AG09309 (cell line): ENCODE data around the gene TESMIN.

ENCODE experiments used
- DNase-seq: peaks from one replicate; pipeline ENCODE4 v3.0.0-alpha.2; 2010; ENCODE audit warnings: low read depth
- H3K4me3 ChIP-seq: 2 replicates; pipeline ENCODE4 v1.5.1; 2011; ENCODE audit warnings: mild to moderate bottlenecking, low read depth, low read length, moderate library complexity; ENCODE audit not compliant: control insufficient read depth
- TF ChIP-seq, protein P1 (sequence below): IDR thresholded peaks from 2 replicates; pipeline ENCODE4 v1.5.1; 2011; ENCODE audit warnings: mild to moderate bottlenecking, low read depth, low read length, inconsistent platforms; ENCODE audit not compliant: insufficient read depth, control insufficient read depth; ENCODE audit errors: missing control alignments

TESMIN gene

DNA sequence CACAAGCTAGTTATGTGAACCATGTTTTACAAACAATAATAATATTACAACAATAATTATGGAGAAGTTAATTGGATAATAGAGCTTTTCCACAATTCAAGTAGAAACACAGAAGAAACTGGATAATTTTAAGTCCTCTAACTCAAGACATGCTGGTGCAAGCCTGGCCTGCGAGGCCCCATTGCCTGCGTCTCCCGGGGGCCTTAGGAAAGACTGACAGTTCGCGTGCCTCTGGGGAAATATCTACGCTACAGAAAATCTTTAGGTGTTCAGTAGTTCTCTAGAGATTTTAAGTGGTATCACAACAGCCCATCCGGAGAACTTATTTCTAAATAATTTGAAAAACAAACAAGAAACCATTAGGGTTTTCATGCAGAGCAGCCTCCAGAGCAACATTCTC is 43.8 kb downstream of the TESMIN start:
- TF ChIP-seq, protein P1, sequence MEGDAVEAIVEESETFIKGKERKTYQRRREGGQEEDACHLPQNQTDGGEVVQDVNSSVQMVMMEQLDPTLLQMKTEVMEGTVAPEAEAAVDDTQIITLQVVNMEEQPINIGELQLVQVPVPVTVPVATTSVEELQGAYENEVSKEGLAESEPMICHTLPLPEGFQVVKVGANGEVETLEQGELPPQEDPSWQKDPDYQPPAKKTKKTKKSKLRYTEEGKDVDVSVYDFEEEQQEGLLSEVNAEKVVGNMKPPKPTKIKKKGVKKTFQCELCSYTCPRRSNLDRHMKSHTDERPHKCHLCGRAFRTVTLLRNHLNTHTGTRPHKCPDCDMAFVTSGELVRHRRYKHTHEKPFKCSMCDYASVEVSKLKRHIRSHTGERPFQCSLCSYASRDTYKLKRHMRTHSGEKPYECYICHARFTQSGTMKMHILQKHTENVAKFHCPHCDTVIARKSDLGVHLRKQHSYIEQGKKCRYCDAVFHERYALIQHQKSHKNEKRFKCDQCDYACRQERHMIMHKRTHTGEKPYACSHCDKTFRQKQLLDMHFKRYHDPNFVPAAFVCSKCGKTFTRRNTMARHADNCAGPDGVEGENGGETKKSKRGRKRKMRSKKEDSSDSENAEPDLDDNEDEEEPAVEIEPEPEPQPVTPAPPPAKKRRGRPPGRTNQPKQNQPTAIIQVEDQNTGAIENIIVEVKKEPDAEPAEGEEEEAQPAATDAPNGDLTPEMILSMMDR: no peak
- DNase-seq: no peak
- H3K4me3 ChIP-seq: no peak overlapping the region

DNA sequence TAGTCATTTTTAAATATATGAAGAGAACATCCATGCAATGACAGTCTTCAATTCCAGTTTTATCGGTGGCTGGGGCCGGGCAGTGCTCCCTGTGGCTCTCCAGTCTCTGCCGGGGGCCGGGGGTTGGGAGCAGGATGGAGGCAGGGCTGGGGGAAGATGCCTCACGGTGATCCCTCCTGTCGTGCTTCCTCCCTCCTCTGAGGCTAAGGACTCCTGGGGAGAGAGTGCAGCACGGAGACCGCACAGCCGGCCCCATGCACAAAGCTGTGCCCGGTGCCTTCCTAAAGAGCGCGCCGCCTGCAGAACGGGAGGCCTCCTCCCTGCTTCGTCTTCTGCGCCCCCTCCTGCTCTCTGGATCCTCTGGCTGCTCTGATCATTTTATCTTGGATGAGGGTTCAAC is 46.4 kb downstream of the TESMIN start:
- TF ChIP-seq, protein P1: no peak
- no peak overlapping the region for H3K4me3 ChIP-seq
- no peak for DNase-seq

DNA sequence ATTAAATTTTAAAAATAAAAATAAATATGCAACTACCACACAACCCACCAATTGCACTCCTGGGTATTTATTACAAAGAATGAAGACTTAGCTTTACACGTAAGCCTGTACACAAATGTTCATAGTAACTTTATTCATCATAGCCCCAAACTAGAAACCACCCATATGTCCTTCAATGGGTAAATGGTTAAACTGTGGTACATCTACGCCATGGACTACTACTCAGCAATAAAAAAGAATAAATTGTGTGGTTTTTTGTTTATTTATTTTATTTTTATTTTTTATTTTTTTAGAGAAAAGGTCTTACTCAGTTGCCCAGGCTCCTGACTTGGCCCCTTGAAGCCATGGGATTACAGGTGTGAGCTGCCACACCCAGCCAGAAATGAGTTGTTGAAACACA is 52.3 kb downstream of the TESMIN start:
- TF ChIP-seq, protein P1: no peak
- H3K4me3 ChIP-seq: no peak overlapping the region
- DNase-seq: no peak

DNA sequence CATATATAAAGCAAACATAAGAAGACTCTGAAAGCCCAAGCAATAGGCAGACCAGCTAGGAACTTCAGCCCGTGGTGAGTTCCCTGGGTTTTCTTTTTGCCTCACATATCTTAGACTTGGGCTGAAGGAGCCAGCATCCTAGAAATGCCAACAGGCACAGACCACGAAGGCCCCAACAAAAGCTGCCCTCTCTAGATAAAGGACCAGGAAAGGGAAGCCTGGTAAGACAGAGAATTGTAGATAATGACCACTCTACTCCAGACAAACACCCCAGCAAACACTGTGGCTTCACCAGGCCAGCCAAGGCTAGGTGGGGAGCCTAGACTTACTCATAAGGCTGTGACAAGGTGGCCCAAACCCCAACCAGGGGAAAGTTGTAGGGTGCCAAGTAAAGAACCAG is 55.8 kb downstream of the TESMIN start:
- no peak for DNase-seq
- TF ChIP-seq, protein P1: no peak
- H3K4me3 ChIP-seq: no peak overlapping the region

DNA sequence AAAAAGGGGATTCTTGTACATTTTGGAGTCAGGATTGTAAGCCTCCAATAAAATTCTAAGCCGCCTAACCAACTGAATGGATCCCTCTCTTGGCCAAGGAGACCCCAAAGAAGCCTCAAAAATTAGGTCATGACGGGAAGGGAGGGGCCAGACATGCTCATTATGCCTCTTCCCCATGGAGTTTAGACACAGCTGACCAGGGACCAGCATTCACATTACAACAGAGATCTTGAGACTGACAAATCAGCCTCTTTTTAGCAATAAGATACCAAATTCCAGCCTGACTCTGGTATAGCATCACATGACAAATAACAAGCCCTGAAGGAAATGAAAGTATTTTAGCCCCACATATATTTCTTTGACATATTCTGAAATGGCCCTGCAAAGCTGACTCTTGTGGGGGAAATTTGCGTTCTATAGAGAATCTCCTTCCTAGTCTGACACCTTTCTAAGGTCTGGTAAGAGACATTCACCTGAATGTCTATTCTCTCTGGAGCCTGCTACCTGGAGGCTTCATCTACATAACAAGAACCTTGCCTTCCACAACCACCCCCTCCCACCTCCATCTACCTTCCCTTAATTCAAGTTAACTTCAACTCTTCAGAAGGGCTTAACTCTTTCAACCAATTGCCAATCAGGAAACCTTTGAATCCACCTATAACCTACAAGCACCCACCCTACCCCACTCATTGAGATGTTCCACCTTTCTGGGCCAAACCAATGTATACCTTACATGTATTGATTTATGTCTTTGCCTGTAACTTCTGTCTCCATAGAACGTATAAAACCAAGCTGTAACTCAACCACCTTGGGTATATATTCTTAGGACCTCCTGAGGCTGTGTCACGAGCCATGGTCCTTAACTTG is 56.7 kb downstream of the TESMIN start:
- DNase-seq: no peak
- H3K4me3 ChIP-seq: no peak overlapping the region
- TF ChIP-seq, protein P1: no peak

DNA sequence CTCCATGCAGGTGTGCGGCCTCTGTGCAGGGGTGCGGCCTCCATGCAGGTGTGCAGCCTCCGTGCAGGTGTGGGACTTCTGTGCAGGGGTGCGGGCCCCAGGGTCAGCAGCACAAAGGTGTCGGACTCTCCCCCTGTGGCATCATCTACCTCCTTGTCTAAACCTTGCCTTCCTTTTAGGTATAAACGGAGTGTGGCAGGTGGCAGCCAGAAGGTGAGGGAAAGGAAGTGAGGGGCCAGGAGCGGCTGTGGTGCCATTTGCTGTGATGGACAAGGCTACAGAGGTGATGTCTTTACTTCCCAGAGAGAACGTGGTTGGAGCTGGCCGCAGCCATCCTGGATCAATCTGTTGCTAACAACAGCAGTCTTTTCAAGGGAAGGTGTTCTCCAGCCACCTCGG is 57.8 kb downstream of the TESMIN start:
- H3K4me3 ChIP-seq: no peak overlapping the region
- TF ChIP-seq, protein P1: no peak
- DNase-seq: no peak
